ENCODE measurements around the gene REM2.

DNA sequence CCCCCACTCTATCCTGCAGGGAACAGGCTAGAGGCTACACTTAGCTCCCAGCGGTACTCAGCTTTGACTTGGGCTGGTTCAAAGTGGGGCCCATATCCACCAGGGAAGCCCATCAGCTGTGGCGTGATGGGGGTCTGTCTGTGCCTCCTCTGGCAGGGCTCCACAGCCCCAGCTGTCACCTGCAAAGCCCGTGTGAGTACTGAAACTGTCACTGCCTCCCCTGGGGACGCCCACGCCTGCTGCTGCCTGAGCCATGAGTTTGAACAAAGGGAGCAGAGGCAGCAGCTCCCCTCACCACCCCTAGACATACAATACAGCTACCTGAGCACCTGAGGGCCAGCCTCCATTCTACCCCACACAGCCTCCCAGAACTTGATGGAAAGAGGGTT, 5.0 kb downstream of the REM2 start:
- TF ChIP-seq, protein P1, sequence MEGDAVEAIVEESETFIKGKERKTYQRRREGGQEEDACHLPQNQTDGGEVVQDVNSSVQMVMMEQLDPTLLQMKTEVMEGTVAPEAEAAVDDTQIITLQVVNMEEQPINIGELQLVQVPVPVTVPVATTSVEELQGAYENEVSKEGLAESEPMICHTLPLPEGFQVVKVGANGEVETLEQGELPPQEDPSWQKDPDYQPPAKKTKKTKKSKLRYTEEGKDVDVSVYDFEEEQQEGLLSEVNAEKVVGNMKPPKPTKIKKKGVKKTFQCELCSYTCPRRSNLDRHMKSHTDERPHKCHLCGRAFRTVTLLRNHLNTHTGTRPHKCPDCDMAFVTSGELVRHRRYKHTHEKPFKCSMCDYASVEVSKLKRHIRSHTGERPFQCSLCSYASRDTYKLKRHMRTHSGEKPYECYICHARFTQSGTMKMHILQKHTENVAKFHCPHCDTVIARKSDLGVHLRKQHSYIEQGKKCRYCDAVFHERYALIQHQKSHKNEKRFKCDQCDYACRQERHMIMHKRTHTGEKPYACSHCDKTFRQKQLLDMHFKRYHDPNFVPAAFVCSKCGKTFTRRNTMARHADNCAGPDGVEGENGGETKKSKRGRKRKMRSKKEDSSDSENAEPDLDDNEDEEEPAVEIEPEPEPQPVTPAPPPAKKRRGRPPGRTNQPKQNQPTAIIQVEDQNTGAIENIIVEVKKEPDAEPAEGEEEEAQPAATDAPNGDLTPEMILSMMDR (IDR thresholded peaks at IDR 0.05), result no peak
- TF ChIP-seq POLR2A (IDR thresholded peaks at IDR 0.05) (no peak), POLR2AphosphoS5 (IDR thresholded peaks at IDR 0.05) (no peak)

All from stomach (tissue), 4 donors.